HG03439 (cell line): ENCODE results near the gene TRNP1.

Source experiments
- ATAC-seq: cut with Tn5 transposase; IDR thresholded peaks from one replicate; pipeline ENCODE4 v1.9.1; 2021; ENCODE audit warnings: mild to moderate bottlenecking, moderate library complexity; ENCODE audit not compliant: unreplicated experiment

The TRNP1 gene

GRCh38 chr1:27025718-27026117 lies 32.2 kb downstream of the TRNP1 start:
- ATAC-seq, result no peak

- ATAC-seq, result no peak
Observed at GRCh38 chr1:27026621-27027574, 33.4 kb downstream of the TRNP1 start.

DNA sequence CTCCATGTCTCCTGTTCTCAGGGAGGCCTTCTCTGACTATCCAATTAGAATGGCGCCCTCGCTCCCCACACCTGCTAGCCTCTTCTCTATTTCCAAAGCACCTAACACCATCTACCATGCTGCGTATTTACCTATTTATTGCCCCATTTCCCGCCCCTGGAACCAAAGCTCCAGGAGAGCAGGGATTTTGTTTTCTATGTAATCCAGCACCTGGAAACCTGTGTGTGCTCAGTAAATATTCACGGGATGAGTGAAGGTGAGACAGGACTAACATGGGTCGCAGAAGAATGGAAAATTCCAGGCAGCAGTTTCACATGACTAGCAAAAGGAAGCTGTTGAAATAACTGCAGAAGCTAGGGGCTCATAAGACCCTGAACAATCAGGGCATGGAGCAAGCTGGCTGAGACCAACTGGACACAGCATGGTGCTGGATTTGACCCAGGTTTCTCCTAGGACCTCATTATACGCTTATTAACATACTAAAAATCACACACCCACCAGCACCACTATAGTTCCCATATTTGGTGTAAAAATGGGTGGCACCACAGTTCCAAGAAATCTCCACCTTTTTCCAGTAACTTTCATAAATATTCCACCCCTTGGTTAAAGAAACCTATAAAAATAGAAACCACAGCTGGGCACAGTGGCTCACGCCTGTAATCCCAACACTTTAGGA lies 34.2 kb downstream of the TRNP1 start:
- ATAC-seq, result no peak

GRCh38 chr1:27029517-27029916 lies 36.0 kb downstream of the TRNP1 start:
- no peak for ATAC-seq

- ATAC-seq, result no peak
Observed at GRCh38 chr1:27031235-27032118, 38.0 kb downstream of the TRNP1 start.

GRCh38 chr1:27032119-27032461 lies 38.6 kb downstream of the TRNP1 start:
- no peak for ATAC-seq

GRCh38 chr1:27033043-27033746 lies 39.7 kb downstream of the TRNP1 start:
- ATAC-seq, result no peak

DNA sequence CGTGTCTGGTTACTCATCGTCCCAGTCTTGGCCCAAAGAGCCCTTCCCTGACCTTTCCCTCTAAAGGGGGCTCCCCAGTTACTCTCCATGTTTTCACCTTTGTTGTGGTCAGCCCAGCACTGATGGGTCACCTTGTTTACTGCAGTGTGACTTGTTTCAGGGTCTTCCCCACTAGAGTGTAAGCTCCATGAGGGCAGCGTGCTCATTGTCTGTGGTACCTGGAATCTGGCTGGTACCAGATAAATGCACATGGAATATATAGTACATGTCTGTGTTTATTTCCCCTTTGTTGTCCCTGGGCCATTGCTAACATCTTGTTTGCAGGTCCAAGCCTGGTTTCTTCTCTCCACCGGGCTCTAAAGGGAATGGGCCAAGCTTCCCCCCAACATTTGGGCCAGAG lies 41.9 kb downstream of the TRNP1 start:
- no peak for ATAC-seq

GRCh38 chr1:27036718-27037117 lies 43.2 kb downstream of the TRNP1 start:
- ATAC-seq, result no peak

- no peak for ATAC-seq
Observed at GRCh38 chr1:27037518-27037917, 44.0 kb downstream of the TRNP1 start.

- ATAC-seq, result no peak
Observed at GRCh38 chr1:27038020-27038419, 44.5 kb downstream of the TRNP1 start.

- no peak for ATAC-seq
Observed at GRCh38 chr1:27042670-27043069, 49.2 kb downstream of the TRNP1 start.

GRCh38 chr1:27044613-27045151 lies 51.2 kb downstream of the TRNP1 start:
- no peak for ATAC-seq

- no peak for ATAC-seq
Observed at GRCh38 chr1:27045973-27046558, 52.6 kb downstream of the TRNP1 start.

GRCh38 chr1:27047914-27048313 lies 54.4 kb downstream of the TRNP1 start:
- ATAC-seq, result no peak

DNA sequence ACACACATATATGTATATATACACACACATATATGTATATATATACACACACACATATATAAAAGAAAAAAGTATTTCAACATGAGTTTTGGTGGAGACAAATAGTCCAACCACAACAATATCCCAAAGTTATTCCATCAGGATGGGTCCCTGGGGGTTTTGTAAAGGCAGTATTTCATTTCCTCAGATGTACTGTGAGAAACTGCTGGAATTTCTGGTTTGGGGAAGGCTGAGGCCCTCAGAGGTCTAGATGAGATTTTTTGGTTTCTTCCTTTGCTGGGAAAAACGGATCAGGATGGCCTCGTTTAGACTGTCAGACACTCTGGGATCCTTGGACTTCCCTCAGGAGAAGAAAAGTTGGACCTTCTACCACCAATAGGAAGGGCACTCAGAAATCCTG lies 55.6 kb downstream of the TRNP1 start:
- ATAC-seq, result no peak

- no peak for ATAC-seq
Observed at GRCh38 chr1:27049607-27050006, 56.1 kb downstream of the TRNP1 start.
